HG03432 (cell line): Measurements from ENCODE around the gene P2RX3.

Source experiments
- ATAC-seq: cut with Tn5 transposase; IDR thresholded peaks from one replicate; pipeline ENCODE4 v1.9.1; 2021; ENCODE audit warnings: mild to moderate bottlenecking, moderate library complexity; ENCODE audit not compliant: unreplicated experiment

P2RX3 gene

DNA sequence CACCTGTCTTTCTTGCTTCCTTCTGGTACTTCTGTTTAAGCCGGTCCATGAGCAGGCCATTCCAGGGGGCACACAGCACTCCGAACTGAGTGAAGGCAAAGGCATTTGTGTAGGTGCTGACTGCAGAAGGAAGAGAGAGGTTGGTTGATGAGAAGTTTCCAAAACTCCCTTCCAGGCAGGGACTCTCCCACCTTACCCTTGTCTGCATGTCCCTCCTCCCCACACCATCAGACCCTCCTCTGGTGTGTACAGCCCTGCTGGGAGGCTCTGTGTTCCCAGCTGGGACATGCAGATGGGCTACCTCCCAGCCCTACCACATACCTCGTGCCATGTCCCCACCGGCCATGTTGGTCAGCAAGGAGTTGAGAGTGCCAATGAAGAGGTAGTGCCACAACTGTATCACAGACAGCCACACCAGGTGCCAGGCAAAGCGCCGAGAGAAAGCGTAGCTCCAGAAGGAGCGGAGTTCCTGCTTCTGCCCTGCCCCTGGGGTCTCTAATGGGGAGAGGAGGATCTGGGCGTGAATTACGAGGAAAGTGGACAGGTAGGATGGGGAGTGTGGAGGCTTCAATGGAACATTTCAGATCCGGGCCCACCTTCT, 76.6 kb downstream of the P2RX3 start:
- ATAC-seq = no peak

DNA sequence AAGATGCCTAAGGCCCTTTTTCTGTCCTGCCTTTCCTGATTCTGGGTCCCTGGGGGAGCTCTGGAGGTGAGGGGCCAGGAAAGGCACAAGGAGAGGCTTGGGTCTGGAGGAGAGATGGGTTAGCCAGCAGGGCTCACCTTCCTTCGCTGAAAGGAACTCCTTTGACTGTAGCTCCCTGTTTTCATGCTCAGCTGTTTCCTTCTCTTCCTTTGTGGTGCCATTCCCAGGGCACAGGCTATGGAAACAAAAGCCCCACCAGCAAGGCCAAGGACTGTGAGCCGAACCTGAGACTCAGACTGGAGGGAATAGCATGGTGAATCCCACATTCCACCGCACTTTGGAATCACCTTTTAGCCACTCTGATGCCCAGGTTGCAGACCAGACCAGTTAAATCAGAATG, 78.3 kb downstream of the P2RX3 start:
- no peak for ATAC-seq

DNA sequence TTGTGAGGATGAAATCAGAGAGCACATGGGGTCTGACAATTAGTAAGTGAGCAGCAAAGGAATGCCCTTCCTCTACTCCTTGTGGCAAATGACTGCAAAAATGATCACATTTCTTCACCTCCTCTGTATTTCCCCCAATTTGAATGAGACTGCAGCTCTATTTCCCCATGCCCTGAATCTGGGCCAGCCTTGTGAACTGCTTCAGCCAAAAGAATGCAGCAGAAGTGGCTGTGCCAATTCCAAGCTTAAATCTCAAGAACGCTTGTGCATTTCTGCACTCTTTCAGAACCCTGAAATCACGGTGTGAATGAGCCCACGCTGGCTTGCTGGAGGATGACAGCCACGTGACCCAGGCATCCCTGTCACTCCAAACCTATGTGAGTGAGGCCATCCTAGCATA, 78.9 kb downstream of the P2RX3 start:
- ATAC-seq = no peak

DNA sequence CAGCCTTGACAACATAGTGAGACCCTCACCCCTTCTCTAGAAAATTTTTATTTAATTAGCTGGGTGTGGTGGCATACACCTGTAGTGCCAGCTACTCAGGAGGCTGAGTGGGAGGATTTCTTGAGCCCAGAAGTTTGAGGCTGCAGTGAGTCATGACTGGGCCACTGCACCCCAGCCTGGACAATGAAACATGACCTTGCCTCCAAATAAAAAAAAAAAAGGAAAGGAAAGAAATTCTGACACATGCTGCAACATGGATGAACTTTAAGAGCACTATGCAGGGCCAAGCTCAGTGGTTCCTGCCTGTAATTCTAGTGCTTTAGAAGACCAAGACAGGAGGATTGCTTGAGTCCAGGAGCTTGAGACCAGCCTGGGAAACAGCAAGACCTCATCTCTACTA, 80.0 kb downstream of the P2RX3 start:
- ATAC-seq = no peak

DNA sequence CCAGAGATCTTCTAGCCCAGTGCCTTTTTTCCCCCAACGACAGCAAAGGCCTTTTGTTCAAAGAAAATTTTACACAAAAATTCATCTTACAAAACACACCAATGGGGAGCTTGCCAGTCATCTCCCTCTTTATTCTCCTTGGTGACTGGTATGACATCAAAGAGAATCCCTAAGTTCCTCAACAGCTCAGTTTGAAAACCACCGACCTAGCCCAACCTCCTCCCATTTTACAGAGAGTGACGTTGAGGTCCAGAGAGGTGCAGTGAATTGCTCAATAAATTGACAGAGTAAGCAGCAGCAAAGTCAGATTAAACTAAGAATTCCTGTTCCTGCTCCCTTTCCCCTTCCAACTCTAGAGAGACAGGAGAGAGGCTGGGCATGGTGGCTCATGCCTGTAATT, 81.0 kb downstream of the P2RX3 start:
- ATAC-seq = no peak

DNA sequence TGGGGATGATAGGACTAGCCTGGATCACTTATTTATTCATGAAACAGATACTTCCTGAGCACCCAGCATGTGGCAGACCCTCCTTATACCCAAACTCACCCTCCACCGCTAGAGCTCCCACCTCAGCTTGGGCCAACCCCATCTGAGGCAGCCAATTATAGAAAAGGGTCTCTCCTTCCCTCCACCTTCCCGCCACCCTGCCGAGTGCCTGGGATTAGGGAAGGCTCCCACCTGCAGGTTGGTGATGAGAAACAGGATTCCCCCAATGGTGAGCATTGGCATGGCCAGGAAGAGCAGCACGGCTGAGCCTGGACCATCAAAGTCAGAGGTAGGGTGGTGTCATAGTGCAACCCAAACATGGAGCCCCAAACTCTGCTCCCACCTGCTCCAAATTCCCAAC, 82.9 kb downstream of the P2RX3 start:
- no peak for ATAC-seq

DNA sequence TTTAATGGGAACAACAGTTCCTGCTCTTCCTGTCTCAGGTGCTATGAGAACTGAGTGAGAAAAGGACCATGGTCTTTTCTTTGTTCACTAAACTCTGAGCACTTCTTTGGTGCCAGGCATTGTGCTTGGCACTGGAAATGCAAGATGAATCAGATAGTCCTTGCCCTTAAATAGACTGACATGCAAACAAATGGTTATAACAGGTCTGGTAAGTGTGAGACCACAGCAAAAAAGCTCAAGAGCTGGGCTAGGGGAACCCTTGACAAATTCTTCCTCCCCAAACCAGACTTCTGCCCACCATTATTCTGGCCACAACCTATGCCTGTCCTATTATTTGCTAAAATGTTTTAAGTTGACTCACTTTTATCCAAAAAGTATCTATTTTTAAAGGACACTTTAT, 83.7 kb downstream of the P2RX3 start:
- ATAC-seq = no peak
